ENCODE data around the gene TMEM163.

The TMEM163 gene

DNA sequence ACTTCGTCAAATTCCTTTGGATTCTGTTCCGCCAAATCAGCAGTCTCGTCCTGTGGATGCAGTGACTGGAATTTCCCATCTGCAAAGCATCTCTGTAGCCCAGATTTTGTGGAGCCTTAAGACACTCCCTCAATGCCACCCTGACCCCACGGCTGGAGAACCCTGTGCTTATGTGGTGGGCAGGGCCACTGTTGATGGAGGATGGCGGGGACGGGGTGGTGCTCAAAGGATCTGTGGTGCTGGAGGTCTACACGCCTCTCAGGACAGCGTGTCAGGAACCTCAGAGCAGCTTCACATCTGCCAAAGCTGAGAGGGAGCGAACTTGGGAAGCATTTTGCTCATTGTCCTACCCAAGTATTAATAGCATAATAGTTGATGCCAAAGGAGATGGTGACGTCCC, 264.8 kb downstream of the TMEM163 start:
- H3K36me3 Mint-ChIP-seq (ENCODE audit: low read depth): no peaks in the 10 kb centered on the region
- H3K27me3 Mint-ChIP-seq (ENCODE audit: low read depth): no peaks in the 10 kb centered on the region
- H3K9me3 Mint-ChIP-seq: no peaks in the 10 kb centered on the region
- no peak overlapping the region for H3K27ac Mint-ChIP-seq
- no peak overlapping the region for H3K4me3 Mint-ChIP-seq
- H3K4me1 Mint-ChIP-seq (ENCODE audit: low read depth): no peaks in the 10 kb centered on the region

DNA sequence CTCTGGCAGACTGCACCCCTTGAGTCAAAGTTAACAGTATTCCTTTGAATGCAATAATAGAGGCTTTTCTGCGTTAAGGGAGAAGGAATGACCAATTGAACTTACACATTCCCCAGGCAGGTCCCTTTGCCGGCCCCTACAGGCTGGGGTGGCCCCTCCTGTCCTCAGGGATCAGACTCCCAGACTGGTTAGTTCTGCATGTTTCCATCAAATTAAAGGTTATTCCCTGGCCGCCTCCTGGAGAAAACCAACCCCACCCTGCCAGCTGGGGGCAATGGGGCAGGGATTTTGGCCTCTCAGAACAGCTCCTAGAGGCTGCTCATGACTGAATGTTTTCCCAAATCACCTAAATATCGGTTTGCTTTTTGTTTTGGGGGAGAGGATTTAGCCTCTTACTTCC, 265.3 kb downstream of the TMEM163 start:
- Mint-ChIP-seq H3K9me3 (no peaks in the 10 kb centered on the region), H3K27me3 (ENCODE audit: low read depth) (no peaks in the 10 kb centered on the region), H3K27ac (no peak overlapping the region), H3K36me3 (ENCODE audit: low read depth) (no peaks in the 10 kb centered on the region), H3K4me3 (no peak overlapping the region), H3K4me1 (ENCODE audit: low read depth) (no peaks in the 10 kb centered on the region)

DNA sequence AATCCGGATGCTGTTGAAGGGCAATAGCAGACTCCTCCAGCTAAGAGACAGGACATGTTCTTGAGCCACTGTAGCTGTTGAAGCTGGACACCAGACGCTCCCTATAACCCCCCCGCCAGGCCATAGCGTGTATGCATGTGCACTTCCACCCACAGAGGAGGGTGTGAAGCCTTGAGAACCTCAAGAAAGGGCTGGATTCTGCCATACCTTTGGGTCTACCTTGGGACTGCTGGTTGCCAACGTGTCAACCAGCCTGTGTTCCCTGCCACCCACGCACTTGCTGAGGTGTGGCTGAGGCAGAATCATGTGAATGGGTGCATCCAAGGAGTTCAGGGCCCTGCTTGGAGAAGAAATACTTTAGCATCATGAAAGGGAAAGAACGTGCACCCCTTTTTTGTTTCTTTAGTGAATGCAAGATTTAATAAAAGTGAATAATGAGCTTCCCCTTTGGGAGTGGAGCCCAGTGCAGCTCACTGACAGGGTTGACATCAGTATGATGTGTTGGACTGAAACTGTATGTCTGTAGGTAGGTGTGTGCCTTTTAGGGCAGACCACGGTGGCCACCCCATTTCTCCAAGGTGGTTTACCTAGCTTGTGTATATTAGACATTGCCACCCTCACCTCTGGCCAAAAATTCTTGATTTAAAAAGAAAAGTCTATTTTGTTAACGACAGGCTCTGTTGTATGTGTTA, 266.6 kb downstream of the TMEM163 start:
- H3K4me3 Mint-ChIP-seq: no peak overlapping the region
- H3K27me3 Mint-ChIP-seq (ENCODE audit: low read depth): no peaks in the 10 kb centered on the region
- H3K36me3 Mint-ChIP-seq (ENCODE audit: low read depth): no peaks in the 10 kb centered on the region
- H3K27ac Mint-ChIP-seq: no peak overlapping the region
- H3K4me1 Mint-ChIP-seq (ENCODE audit: low read depth): no peaks in the 10 kb centered on the region
- no peaks in the 10 kb centered on the region for H3K9me3 Mint-ChIP-seq

DNA sequence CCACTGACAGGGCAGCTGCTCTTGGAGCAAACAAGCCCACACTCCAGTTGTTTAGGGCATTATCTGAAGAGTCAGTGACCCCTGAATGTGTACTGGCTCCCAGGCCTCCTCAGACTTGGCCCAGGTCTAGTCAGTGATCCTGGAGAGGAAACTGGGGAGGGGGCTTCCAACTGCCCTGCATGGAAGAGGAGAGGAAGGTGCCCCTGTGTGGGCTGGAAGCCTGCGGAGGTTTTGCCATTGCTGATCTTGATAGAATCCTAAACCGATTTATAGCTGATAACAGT, 267.5 kb downstream of the TMEM163 start:
- H3K4me3 Mint-ChIP-seq: no peak overlapping the region
- H3K4me1 Mint-ChIP-seq (ENCODE audit: low read depth): no peaks in the 10 kb centered on the region
- H3K36me3 Mint-ChIP-seq (ENCODE audit: low read depth): no peaks in the 10 kb centered on the region
- H3K27me3 Mint-ChIP-seq (ENCODE audit: low read depth): no peaks in the 10 kb centered on the region
- H3K9me3 Mint-ChIP-seq: no peaks in the 10 kb centered on the region
- no peak overlapping the region for H3K27ac Mint-ChIP-seq

DNA sequence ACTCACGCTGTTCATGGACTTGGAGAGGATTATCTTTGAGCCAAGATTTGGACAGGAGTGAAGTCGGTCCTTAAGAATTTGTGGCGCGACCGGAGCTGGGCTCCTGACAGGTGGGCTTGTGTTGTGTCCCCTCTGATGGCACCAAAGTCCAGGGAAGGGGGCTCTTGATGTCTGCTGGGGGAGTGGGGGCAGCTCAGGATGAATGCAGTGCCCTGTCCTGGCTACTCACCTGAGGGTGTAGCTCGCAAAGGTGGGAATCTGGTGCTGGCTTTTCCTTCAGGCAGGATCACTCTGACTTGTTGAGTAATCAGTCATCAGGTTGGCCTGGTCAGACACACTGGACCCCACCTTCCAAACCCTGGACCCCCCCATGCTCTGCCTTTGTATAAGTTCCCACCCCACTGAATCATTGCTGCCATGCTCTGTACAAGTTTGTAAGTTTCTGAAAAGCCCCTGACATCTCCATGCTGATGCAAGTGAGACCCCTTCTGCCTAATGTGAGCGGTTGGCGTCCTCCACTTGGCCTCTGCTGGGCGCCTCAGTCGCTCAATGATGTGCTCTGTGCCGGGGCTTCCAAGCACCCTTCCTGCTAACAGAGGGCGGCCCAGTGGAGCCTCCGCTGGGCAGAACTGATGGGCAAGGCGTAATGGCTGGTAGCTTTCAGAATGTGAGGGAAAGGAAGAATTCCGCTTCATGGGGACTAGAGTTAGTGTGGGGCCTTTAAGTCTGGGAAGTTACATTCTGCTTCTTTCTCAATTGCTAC, 268.9 kb downstream of the TMEM163 start:
- Mint-ChIP-seq H3K9me3 (no peaks in the 10 kb centered on the region), H3K36me3 (ENCODE audit: low read depth) (no peaks in the 10 kb centered on the region), H3K4me1 (ENCODE audit: low read depth) (no peaks in the 10 kb centered on the region), H3K4me3 (no peak overlapping the region), H3K27ac (no peak overlapping the region), H3K27me3 (ENCODE audit: low read depth) (no peaks in the 10 kb centered on the region)

DNA sequence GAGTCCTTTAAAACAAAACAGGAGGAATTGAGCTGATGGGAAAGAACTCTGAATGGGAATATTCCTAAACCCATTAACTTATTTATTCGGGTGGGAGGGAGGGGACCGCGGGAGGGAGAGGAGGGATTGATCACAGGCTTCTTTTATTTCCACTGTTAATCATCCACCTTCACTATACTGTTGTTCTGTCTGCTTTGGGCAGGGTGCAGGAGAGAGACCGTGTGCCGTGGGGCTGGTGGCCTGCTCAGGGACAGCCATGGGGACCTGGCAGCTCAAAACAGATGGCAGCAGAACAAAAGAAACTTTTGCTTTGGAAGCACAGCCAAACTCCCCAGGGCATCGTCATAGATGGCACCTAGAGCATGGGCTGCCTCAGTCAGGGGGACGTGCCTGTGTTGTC, 269.6 kb downstream of the TMEM163 start:
- Mint-ChIP-seq H3K27ac (no peak overlapping the region), H3K36me3 (ENCODE audit: low read depth) (no peaks in the 10 kb centered on the region), H3K27me3 (ENCODE audit: low read depth) (no peaks in the 10 kb centered on the region), H3K4me1 (ENCODE audit: low read depth) (no peaks in the 10 kb centered on the region), H3K9me3 (no peaks in the 10 kb centered on the region), H3K4me3 (no peak overlapping the region)

DNA sequence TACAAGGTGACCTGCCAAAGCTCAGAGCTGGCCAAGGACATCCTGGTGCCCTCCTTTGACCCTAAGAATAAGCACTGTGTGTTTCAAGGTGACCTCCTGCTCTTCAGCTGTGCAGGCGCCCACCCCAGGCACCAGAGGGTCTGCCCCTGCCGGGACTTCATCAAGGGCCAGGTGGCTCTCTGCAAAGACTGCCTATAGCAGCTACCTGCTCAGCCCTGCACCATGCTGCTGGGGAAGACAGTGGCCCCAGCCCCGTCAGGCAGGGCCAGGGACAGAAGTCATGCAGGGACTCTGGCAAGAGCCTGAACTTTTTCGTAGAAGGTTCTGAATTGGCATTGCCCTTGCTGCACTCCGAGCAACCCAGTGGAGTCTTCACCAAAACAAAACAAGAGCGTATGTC, 270.1 kb downstream of the TMEM163 start:
- H3K4me1 Mint-ChIP-seq (ENCODE audit: low read depth): no peaks in the 10 kb centered on the region
- no peaks in the 10 kb centered on the region for H3K27me3 Mint-ChIP-seq (ENCODE audit: low read depth)
- no peak overlapping the region for H3K4me3 Mint-ChIP-seq
- H3K9me3 Mint-ChIP-seq: no peaks in the 10 kb centered on the region
- H3K27ac Mint-ChIP-seq: no peak overlapping the region
- no peaks in the 10 kb centered on the region for H3K36me3 Mint-ChIP-seq (ENCODE audit: low read depth)

DNA sequence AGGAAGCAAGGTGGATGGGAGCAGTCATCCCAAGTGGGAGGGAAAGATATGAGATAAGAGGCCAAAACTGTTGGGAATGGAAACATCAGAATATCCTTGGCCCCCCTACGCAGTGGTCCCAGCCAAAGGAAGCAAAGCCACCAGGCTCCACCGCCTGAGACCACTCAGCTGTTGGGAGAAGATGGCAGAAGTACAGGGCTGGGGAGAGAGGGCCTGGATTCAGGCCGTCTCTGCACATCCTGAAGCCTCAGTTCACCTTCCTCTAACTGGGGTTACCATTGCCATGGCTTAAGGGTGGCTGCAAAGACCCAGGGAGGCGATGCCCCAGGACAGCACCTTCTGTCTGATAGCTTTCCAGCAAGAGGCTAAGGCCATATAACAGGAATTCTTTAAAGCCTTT, 271.1 kb downstream of the TMEM163 start:
- Mint-ChIP-seq H3K27ac (no peak overlapping the region), H3K4me3 (no peak overlapping the region), H3K27me3 (ENCODE audit: low read depth) (no peaks in the 10 kb centered on the region), H3K4me1 (ENCODE audit: low read depth) (no peaks in the 10 kb centered on the region), H3K36me3 (ENCODE audit: low read depth) (no peaks in the 10 kb centered on the region), H3K9me3 (no peaks in the 10 kb centered on the region)

DNA sequence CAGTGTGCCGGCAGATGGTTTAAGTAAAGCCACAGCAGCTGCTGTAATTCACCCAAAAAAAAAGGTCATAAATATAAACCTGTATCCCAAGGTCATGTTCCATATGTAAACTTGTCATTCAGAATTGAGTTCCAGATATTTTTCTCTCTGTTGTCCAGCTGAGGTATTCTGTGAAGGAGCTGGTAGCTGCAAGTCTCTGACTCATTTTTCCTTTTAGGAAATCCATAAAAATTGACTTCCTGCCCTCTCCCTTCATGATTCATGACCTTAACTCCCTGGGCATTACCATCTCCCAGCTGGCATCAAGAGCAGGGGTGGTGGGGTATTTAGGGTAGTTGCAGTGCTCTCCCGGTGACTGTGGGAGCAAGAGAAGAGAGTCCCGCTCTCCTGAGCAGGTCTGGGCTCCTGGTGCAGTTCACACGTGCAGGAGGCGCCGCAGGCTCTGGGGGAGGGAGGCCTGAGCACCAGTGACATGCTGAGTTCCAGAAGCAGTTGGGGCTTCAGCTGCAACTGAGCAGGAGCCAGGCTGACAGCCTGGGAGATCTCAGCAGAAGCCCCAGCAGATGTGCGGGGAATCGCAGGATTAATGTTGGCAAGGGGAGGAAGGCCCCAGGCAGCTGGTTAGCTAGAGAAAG, 272.3 kb downstream of the TMEM163 start:
- Mint-ChIP-seq H3K4me1 (ENCODE audit: low read depth) (no peaks in the 10 kb centered on the region), H3K9me3 (no peaks in the 10 kb centered on the region), H3K36me3 (ENCODE audit: low read depth) (no peaks in the 10 kb centered on the region), H3K27ac (no peak overlapping the region), H3K27me3 (ENCODE audit: low read depth) (no peaks in the 10 kb centered on the region), H3K4me3 (no peak overlapping the region)

DNA sequence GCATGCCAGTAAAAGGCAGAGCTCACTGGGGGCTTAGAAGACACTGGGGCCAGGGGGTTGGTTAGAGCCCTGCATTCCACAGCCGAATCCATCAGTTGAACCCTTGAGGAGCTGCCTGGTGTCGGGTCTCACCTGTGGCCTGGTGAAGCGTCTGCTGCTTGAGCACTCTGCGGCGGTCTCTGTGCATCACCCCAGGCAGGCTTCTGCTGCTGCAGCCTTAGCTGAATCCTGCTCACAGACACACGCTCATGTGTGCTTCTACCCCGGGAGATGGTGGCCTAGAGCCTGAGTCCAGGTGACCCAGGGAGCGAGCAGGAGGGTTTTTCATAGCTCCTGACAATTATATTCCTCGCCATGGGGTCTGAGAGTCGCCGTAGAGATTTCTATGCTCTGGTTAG, 272.8 kb downstream of the TMEM163 start:
- H3K4me1 Mint-ChIP-seq (ENCODE audit: low read depth): no peaks in the 10 kb centered on the region
- no peaks in the 10 kb centered on the region for H3K27me3 Mint-ChIP-seq (ENCODE audit: low read depth)
- no peaks in the 10 kb centered on the region for H3K9me3 Mint-ChIP-seq
- H3K36me3 Mint-ChIP-seq (ENCODE audit: low read depth): no peaks in the 10 kb centered on the region
- no peak overlapping the region for H3K27ac Mint-ChIP-seq
- no peak overlapping the region for H3K4me3 Mint-ChIP-seq

DNA sequence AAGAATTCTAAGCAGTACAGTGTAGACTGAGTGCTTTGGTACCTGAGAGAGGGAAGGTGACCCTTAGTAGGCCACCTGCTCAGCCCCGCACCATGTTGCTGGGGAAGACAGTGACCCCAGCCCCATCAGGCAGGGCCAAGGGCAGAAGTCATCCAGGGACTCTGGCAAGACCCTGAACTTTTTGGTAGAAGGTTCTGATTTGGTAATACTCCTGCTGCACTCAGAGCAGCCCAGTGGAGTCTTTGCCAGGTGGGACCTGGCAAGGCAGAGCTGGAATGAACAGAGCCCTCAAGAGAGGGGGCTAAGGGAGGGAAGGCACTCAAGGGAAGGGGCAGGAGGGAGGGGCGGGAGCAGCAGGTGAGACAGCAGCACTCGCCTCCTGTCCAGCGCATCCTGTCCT, 273.7 kb downstream of the TMEM163 start:
- H3K4me1 Mint-ChIP-seq (ENCODE audit: low read depth): no peaks in the 10 kb centered on the region

DNA sequence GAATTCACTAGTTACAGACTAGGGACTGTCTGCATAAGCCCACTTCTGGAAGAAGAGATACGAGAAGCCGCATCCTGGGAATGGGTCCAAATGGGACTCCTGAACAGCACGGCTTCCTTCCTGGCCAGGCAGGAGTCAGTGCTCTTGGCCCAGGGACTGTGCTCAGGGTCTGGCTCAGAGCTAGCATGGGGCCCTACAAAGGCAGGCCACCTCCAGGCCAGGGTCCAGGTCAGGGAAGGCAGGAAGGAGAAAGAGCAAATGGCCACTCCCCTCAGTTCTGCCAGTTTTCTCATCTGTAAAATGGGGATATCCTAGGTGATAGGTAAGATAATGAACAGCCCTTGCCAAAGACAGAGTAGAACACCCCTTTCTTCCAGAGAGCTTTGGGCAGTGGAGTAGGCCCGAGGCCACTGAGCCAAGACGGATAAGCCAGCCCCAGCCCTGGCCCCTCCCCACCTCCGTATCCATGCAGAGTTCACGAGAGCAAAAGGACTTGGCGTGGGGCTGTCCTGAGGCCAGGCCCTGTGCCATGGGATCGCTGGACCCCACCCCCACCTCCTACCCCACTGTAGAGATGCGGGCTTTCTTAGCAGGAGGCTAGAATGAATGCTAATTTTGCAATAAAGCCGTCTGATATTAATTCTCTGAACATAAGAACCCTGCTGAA, 274.9 kb downstream of the TMEM163 start:
- Mint-ChIP-seq H3K36me3 (ENCODE audit: low read depth) (no peaks in the 10 kb centered on the region), H3K4me1 (ENCODE audit: low read depth) (no peaks in the 10 kb centered on the region), H3K9me3 (no peaks in the 10 kb centered on the region), H3K27ac (no peak overlapping the region), H3K4me3 (no peak overlapping the region), H3K27me3 (ENCODE audit: low read depth) (no peaks in the 10 kb centered on the region)

More for the DNA sequence above, 273.7 kb downstream of the TMEM163 start:
- Mint-ChIP-seq H3K9me3 (no peaks in the 10 kb centered on the region), H3K27ac (no peak overlapping the region), H3K36me3 (ENCODE audit: low read depth) (no peaks in the 10 kb centered on the region), H3K4me3 (no peak overlapping the region), H3K27me3 (ENCODE audit: low read depth) (no peaks in the 10 kb centered on the region)

DNA sequence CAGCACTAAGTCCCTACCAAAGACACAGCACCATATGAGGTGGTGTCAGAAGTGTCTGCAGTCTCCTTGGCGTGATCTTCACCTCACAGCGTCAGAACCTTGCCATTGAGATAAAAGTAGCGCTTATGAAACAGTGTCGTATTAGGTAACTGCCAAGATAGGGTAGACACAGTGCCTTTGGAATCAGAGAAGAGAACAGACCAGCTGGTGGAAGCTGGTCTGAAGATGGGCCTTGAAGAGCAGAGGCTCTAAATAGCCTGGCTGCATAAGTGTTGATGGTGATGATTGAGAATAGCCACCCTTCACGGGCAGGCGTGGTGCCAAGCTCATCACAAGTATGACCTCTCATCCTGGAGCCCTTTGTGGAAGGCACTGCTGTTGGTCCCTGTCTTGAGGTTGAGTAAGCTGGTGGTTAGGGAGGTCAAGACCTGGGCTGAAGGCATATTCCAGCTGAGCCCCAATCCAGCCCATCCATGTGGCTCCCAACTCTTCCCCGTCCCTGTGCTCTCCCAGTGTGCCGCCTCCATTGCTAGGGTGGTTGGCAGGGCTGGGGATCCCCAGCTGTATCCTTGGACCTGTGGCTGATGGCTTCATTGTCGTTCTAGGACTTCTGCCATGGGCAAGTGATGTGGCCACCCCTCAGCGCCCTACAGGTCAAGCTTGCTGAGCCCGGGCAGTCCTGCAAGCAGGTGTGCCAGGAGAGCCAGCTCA, 277.5 kb downstream of the TMEM163 start:
- Mint-ChIP-seq H3K36me3 (ENCODE audit: low read depth) (no peaks in the 10 kb centered on the region), H3K9me3 (no peaks in the 10 kb centered on the region)

DNA sequence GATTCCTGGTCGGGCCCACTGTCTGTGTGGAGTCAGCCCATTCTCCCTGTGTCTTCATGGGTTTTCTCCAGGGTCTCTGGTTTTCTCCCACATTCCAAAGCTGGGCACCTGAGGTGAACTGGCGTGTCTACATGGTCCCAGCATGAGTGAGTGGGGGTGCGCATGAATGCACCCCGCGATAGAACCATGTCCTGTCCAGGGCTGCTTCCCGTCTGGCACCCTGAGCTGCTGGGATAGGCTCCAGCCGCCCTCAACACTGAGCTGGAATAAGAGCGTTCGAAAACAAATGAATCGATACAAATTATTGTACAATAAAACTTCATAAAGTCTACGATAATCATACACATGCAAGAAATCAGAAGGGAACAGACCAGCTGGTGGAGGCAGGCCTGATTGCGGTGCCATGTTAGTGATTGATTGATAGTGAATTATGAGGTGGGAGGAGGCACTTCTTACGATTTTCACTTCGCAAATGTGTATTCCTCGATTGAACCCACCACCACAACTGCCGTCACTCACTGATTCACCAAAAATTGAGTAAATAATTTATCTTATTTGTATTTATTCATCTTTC, 278.4 kb downstream of the TMEM163 start:
- no peaks in the 10 kb centered on the region for H3K9me3 Mint-ChIP-seq
- no peak overlapping the region for H3K4me3 Mint-ChIP-seq
- no peak overlapping the region for H3K27ac Mint-ChIP-seq
- H3K36me3 Mint-ChIP-seq (ENCODE audit: low read depth): no peaks in the 10 kb centered on the region
- no peaks in the 10 kb centered on the region for H3K27me3 Mint-ChIP-seq (ENCODE audit: low read depth)
- no peaks in the 10 kb centered on the region for H3K4me1 Mint-ChIP-seq (ENCODE audit: low read depth)

More for the DNA sequence above, 277.5 kb downstream of the TMEM163 start:
- no peak overlapping the region for H3K4me3 Mint-ChIP-seq
- H3K27ac Mint-ChIP-seq: no peak overlapping the region
- H3K27me3 Mint-ChIP-seq (ENCODE audit: low read depth): no peaks in the 10 kb centered on the region
- H3K4me1 Mint-ChIP-seq (ENCODE audit: low read depth): no peaks in the 10 kb centered on the region
